Peyer's patch (tissue), 4 donors: ENCODE results near the gene ADGRD1.

ENCODE experiments used
- CTCF ChIP-seq, 6 experiments: fragments of 450-650 bp in 4 of 6; fragments of 200-600 bp in 2 of 6; sonication (generic) in 1 of 6; IDR thresholded peaks; one replicate each; pipeline ENCODE4 v1.5.1; 2017 to 2019; ENCODE audit warnings: antibody characterized with exemption in 6 of 6, mild to moderate bottlenecking in 3 of 6, moderate library complexity in 1 of 6
- POLR2A ChIP-seq, 2 donors: fragments of 450-650 bp; IDR thresholded peaks; one replicate each; pipeline ENCODE4 v1.5.1; 2017; ENCODE audit warnings: antibody characterized with exemption in 2 of 2, mild to moderate bottlenecking in 2 of 2, moderate library complexity in 2 of 2

GRCh38 chr12:131108177-131108955, 154.7 kb downstream of the ADGRD1 start:
- TF ChIP-seq CTCF (IDR thresholded peaks at IDR 0.05), result no peak
- TF ChIP-seq POLR2A (IDR thresholded peaks at IDR 0.05), result no peak
